ENCODE measurements around the gene MAEA. TPM values are rescaled to one million over a fixed set of nuclear protein-coding genes. Genes with fewer than 3 reads are reported as not detected.

The MAEA gene
- total and polyA plus RNA-seq, 2 of the 8 experiments (the other 6 are each of a cell fraction or from before 2014, with no cell fraction given) = 75.8 to 133 TPM

GRCh38 chr4:1309261-1310010, 19.7 kb downstream of the MAEA start (continued):
- TF ChIP-seq ATF3 (IDR thresholded peaks at IDR 0.05; ENCODE audit: insufficient read depth, low read depth, low read length) = peak; percentile 74
- TF ChIP-seq CREB1 (IDR thresholded peaks at IDR 0.05) = no peak; the same call in 1 of the 2 replicates
- TF ChIP-seq GABPA (IDR thresholded peaks at IDR 0.05; ENCODE audit: borderline replicate concordance, insufficient read depth, low read length) = peak; percentile 24; the same call in 1 of the 2 replicates
- TF ChIP-seq CBX5 (IDR thresholded peaks at IDR 0.05; ENCODE audit: low read depth, low read length) = no peak
- TF ChIP-seq TAF1 (IDR thresholded peaks at IDR 0.05; ENCODE audit: low read depth, low read length) = peak; percentile 62
- TF ChIP-seq TAF7 (optimal IDR thresholded peaks at IDR 0.05; ENCODE audit: borderline replicate concordance, low read depth, low read length) = no peak
- 0 out of 2 replicates have a peak, but pooled peaks have one; percentile 38 for TF ChIP-seq TCF12 (IDR thresholded peaks at IDR 0.05; ENCODE audit: low read depth, low read length)
- TF ChIP-seq SIRT6 (IDR thresholded peaks at IDR 0.05; ENCODE audit: low read length) = no peak
- TF ChIP-seq ZNF274 (IDR thresholded peaks at IDR 0.05; ENCODE audit: borderline replicate concordance, extremely low read depth, low read length) = no peak
- TF ChIP-seq CBX8 (IDR thresholded peaks at IDR 0.05; ENCODE audit: borderline replicate concordance, low read depth, low read length) = no peak
- no peak for TF ChIP-seq SRF (IDR thresholded peaks at IDR 0.05; ENCODE audit: low read depth, low read length)
- peak; percentile 78 for TF ChIP-seq SP4 (IDR thresholded peaks at IDR 0.05; ENCODE audit: low read length)

All from H1 (cell line).